A673 (cell line): ENCODE results near the gene TPGS2. TPM values are rescaled to one million over a fixed set of nuclear protein-coding genes. Genes with fewer than 3 reads are reported as not detected.
"Not testable (repeated sequence)": the region's sequence is repeated elsewhere in the genome, so short reads cannot be mapped to it uniquely, and the experiment has no call there.

ENCODE experiments used
- BruUV-seq: library from RNA; stranded (reverse); fragments of 400-500 nt; replicated peaks from 2 replicates; lab custom pipeline; 2021; lab: Mats Ljungman, UMichigan
- CTCF ChIA-PET: fragments of 300-600 bp; sonication (Branson Sonifier 250); formaldehyde crosslinking; loops from one replicate; lab custom pipeline; 2022; ENCODE audit warnings: antibody characterized with exemption; lab: Charles Lee
- POLR2A ChIA-PET: fragments of 300-600 bp; sonication (Branson Sonifier 250); formaldehyde crosslinking; loops from one replicate; lab custom pipeline; 2022; ENCODE audit warnings: antibody characterized with exemption; ENCODE audit not compliant: low non-redundant PET; lab: Charles Lee
- DNase-seq: peaks from one replicate; pipeline ENCODE4 v3.0.0-alpha.2; 2015; ENCODE audit warnings: low spot score
- H3K27ac ChIP-seq: fragments of 200-600 bp; sonication (generic); 2 replicates; pipeline ENCODE4 v1.5.1; 2016; ENCODE audit warnings: mixed run types, low read depth, mild to moderate bottlenecking, mixed read lengths, antibody characterized with exemption, low read length; ENCODE audit not compliant: poor library complexity, severe bottlenecking
- H3K27me3 ChIP-seq: fragments of 200-600 bp; sonication (generic); replicated peaks from 2 replicates; pipeline ENCODE4 v1.6.1; 2017; ENCODE audit warnings: mixed run types, low read depth, mild to moderate bottlenecking, mixed read lengths, antibody characterized with exemption, low read length; ENCODE audit not compliant: insufficient read depth, poor library complexity
- H3K36me3 ChIP-seq: fragments of 200-600 bp; sonication (generic); 2 replicates; pipeline ENCODE4 v1.6.1; 2016; ENCODE audit warnings: mixed run types, mild to moderate bottlenecking, mixed read lengths, antibody characterized with exemption, low read length; ENCODE audit not compliant: insufficient read depth, poor library complexity, severe bottlenecking
- H3K4me1 ChIP-seq: fragments of 200-600 bp; sonication (generic); 2 replicates; pipeline ENCODE4 v1.6.1; 2017; ENCODE audit warnings: mixed run types, mild to moderate bottlenecking, mixed read lengths, antibody characterized with exemption, low read length; ENCODE audit not compliant: insufficient read depth, poor library complexity, severe bottlenecking
- H3K4me3 ChIP-seq: fragments of 200-600 bp; sonication (generic); 2 replicates; pipeline ENCODE4 v1.5.1; 2016; ENCODE audit warnings: low read depth, mixed run types, mild to moderate bottlenecking, mixed read lengths, low read length; ENCODE audit not compliant: poor library complexity, severe bottlenecking
- H3K9me3 ChIP-seq: fragments of 200-600 bp; sonication (generic); 2 replicates; pipeline ENCODE4 v1.6.1; 2016; ENCODE audit warnings: mixed run types, low read depth, mild to moderate bottlenecking, mixed read lengths, antibody characterized with exemption, low read length; ENCODE audit not compliant: poor library complexity, severe bottlenecking
- CTCF ChIP-seq: fragments of 300-800, 200-600 bp; sonication (generic); conservative IDR thresholded peaks from 2 replicates; pipeline ENCODE4 v1.5.1; 2017; ENCODE audit warnings: low read depth, mild to moderate bottlenecking, antibody characterized with exemption, low read length, moderate library complexity, mixed read lengths
- EZH2 ChIP-seq: fragments of 200-600 bp; sonication (generic); IDR thresholded peaks from 2 replicates; pipeline ENCODE4 v1.6.1; 2017; ENCODE audit warnings: borderline replicate concordance, low read depth, mild to moderate bottlenecking, mixed read lengths, antibody characterized with exemption, low read length; ENCODE audit not compliant: poor library complexity, severe bottlenecking
- intact Hi-C: fragments of 100-400 bp; cut with micrococcal nuclease; formaldehyde crosslinking; loops from one replicate; pipeline ENCODE4 v1.10.0; 2022; ENCODE audit not compliant: unreplicated experiment
- total RNA-seq: library from RNA; stranded (reverse); gene quantifications from 2 replicates; pipeline ENCODE4 v1.2.3, GENCODE V29; 2021

Gene TPGS2
- total RNA-seq, 1 experiment from 2014 or later = 106 TPM

GRCh38 chr18:36818652-36819051 is 10.2 kb downstream of the TPGS2 start:
- intact Hi-C loops = no loop called here
- TF ChIP-seq EZH2 (no peak), CTCF (no peak)
- peaks cover 25% of the 10 kb centered on the region for H3K36me3 ChIP-seq
- no peaks in the 10 kb centered on the region for H3K9me3 ChIP-seq
- no TSS peak for BruUV-seq
- no peak for DNase-seq
- ChIA-PET POLR2A (no interaction called here), CTCF (no interaction called here)
- no peak overlapping the region for H3K27ac ChIP-seq
- no peaks in the 10 kb centered on the region for H3K4me1 ChIP-seq
- H3K27me3 ChIP-seq = no peaks in the 10 kb centered on the region
- H3K4me3 ChIP-seq = no peak overlapping the region

GRCh38 chr18:36817039-36817438 is 11.8 kb downstream of the TPGS2 start:
- H3K27ac ChIP-seq = no peak overlapping the region
- TF ChIP-seq CTCF = no peak
- no peak for TF ChIP-seq EZH2
- ChIA-PET CTCF (no interaction called here), POLR2A (no interaction called here)
- intact Hi-C loops = no loop called here
- DNase-seq = no peak
- no peaks in the 10 kb centered on the region for H3K4me1 ChIP-seq
- no TSS peak for BruUV-seq
- H3K9me3 ChIP-seq = no peaks in the 10 kb centered on the region
- H3K36me3 ChIP-seq = peaks cover 25% of the 10 kb centered on the region
- H3K4me3 ChIP-seq = no peak overlapping the region
- H3K27me3 ChIP-seq = no peaks in the 10 kb centered on the region

- POLR2A ChIA-PET, H3K27ac ChIP-seq, H3K4me3 ChIP-seq, intact Hi-C loops, H3K9me3 ChIP-seq, DNase-seq, BruUV-seq, H3K27me3 ChIP-seq, H3K4me1 ChIP-seq, CTCF ChIA-PET: not testable (repeated sequence)
- H3K36me3 ChIP-seq = peaks cover 25% of the 10 kb centered on the region
Observed at GRCh38 chr18:36816096-36816495, 12.7 kb downstream of the TPGS2 start.

GRCh38 chr18:36814994-36815393 is 13.8 kb downstream of the TPGS2 start:
- TF ChIP-seq CTCF (no peak), EZH2 (no peak)
- Histone ChIP-seq H3K27ac (peak overlapping the region; percentile 24), H3K4me3 (no peak overlapping the region), H3K4me1 (no peaks in the 10 kb centered on the region), H3K36me3 (peaks cover 25% of the 10 kb centered on the region), H3K9me3 (no peaks in the 10 kb centered on the region), H3K27me3 (no peaks in the 10 kb centered on the region)
- POLR2A ChIA-PET = no interaction called here
- CTCF ChIA-PET = no interaction called here
- peak; percentile 18 for DNase-seq
- intact Hi-C loops = no loop called here
- BruUV-seq = no TSS peak
